H1 (cell line): ENCODE measurements around the gene NTN1. TPM values are rescaled to one million over a fixed set of nuclear protein-coding genes. Genes with fewer than 3 reads are reported as not detected.

Experiments
- CTCF ChIA-PET: fragments of 300-600 bp; sonication (Branson Sonifier 250); formaldehyde crosslinking; loops from one replicate; lab custom pipeline; 2021; ENCODE audit not compliant: partially characterized antibody; lab: Charles Lee
- POLR2A ChIA-PET: fragments of 300-600 bp; sonication (Branson Sonifier 250); formaldehyde crosslinking; loops from one replicate; lab custom pipeline; 2021; ENCODE audit warnings: inconsistent platforms; ENCODE audit not compliant: partially characterized antibody; lab: Charles Lee
- DNase-seq, 2 experiments: peaks; one replicate each; pipeline versions ENCODE4 v3.0.0 to v3.0.0-alpha.2; 2010 to 2022; ENCODE audit warnings: low spot score in 2 of 2, low read depth in 1 of 2, mixed read lengths in 1 of 2
- FAIRE-seq: peaks from 2 replicates; lab custom pipeline; 2011; peaks lifted over from hg19 to GRCh38; lab: Jason Lieb, UNC
- H2AFZ ChIP-seq: 2 replicates; pipeline ENCODE4 v1.8.1; 2012; ENCODE audit warnings: low read length, inconsistent platforms
- H2AK5ac ChIP-seq: 2 replicates; pipeline ENCODE4 v1.6.1; 2013; ENCODE audit warnings: low read depth, low read length
- H2BK120ac ChIP-seq: replicated peaks from 2 replicates; pipeline ENCODE3; 2013; ENCODE audit warnings: low read depth, low read length, inconsistent platforms
- H2BK12ac ChIP-seq: 2 replicates; pipeline ENCODE4 v1.6.1; 2013; ENCODE audit warnings: low read depth, low read length
- H2BK15ac ChIP-seq: 2 replicates; pipeline ENCODE4 v1.6.1; 2013; ENCODE audit warnings: low read length
- H2BK20ac ChIP-seq: 2 replicates; pipeline ENCODE4 v1.6.1; 2013; ENCODE audit warnings: low read length
- H2BK5ac ChIP-seq: 2 replicates; pipeline ENCODE4 v1.6.1; 2013; ENCODE audit warnings: low read depth, low read length
- H3K14ac ChIP-seq: 2 replicates; pipeline ENCODE4 v1.6.1; 2013; ENCODE audit warnings: inconsistent platforms; ENCODE audit not compliant: insufficient read length
- H3K18ac ChIP-seq: 2 replicates; pipeline ENCODE4 v1.6.1; 2013; ENCODE audit warnings: low read length; ENCODE audit errors: extremely low read depth
- H3K23ac ChIP-seq: 2 replicates; pipeline ENCODE4 v1.6.1; 2013; ENCODE audit warnings: inconsistent platforms; ENCODE audit not compliant: insufficient read length
- H3K23me2 ChIP-seq: 2 replicates; pipeline ENCODE4 v1.6.1; 2013; ENCODE audit warnings: low read depth, low read length
- H3K27ac ChIP-seq: 2 replicates; pipeline ENCODE4 v1.6.1; 2011; ENCODE audit warnings: low read depth, low read length, inconsistent platforms
- H3K27me3 ChIP-seq, 4 experiments: replicated peaks in 1 of 4; 1 replicate in 1 of 4; 2 replicates in 3 of 4; pipeline versions ENCODE4 v1.6.1 to v1.8.1; 2011 to 2013; ENCODE audit warnings: low read length in 3 of 4, mild to moderate bottlenecking in 3 of 4, inconsistent platforms in 2 of 4, mixed read lengths in 2 of 4, moderate library complexity in 1 of 4; ENCODE audit not compliant: control insufficient read depth in 3 of 4, insufficient read depth in 3 of 4; ENCODE audit errors: extremely low read depth in 1 of 4
- H3K36me3 ChIP-seq, 4 experiments: 2 replicates each; pipeline versions ENCODE4 v1.6.1 to v1.8.1; 2011 to 2013; ENCODE audit warnings: mild to moderate bottlenecking in 4 of 4, low read length in 3 of 4, moderate library complexity in 2 of 4, control low read depth in 1 of 4, inconsistent platforms in 1 of 4; ENCODE audit not compliant: insufficient read depth in 4 of 4, control insufficient read depth in 2 of 4
- H3K4ac ChIP-seq: replicated peaks from 2 replicates; pipeline ENCODE3; 2013; ENCODE audit warnings: low read length, low read depth, mixed read lengths, inconsistent platforms; ENCODE audit not compliant: insufficient read length
- H3K4me1 ChIP-seq, 4 experiments: replicated peaks in 1 of 4; 1 replicate in 1 of 4; 2 replicates in 3 of 4; pipeline versions ENCODE4 v1.6.1 to v1.8.1; 2011 to 2013; ENCODE audit warnings: low read length in 3 of 4, inconsistent platforms in 2 of 4, mixed read lengths in 1 of 4; ENCODE audit not compliant: insufficient read depth in 4 of 4, control insufficient read depth in 3 of 4
- H3K4me2 ChIP-seq, 2 experiments: 2 replicates each; pipeline versions ENCODE4 v1.6.1 to v1.8.1; 2011 to 2013; ENCODE audit warnings: low read depth in 2 of 2, low read length in 2 of 2, control low read depth in 1 of 2, inconsistent platforms in 1 of 2, mild to moderate bottlenecking in 1 of 2; ENCODE audit not compliant: insufficient read depth in 1 of 2
- H3K4me3 ChIP-seq, 4 experiments: fragments of 200-600, 300-600 bp in 1 of 4; sonication (generic), shearing (Covaris generic), sonication (Bioruptor Twin) in 1 of 4; 2 replicates each; pipeline versions ENCODE4 v1.5.1 to v1.8.1; 2011 to 2016; ENCODE audit warnings: low read length in 4 of 4, low read depth in 3 of 4, control low read depth in 2 of 4, inconsistent platforms in 2 of 4, mild to moderate bottlenecking in 2 of 4, mixed read lengths in 1 of 4, moderate library complexity in 1 of 4; ENCODE audit not compliant: insufficient read depth in 2 of 4; ENCODE audit errors: extremely low read depth in 1 of 4
- H3K56ac ChIP-seq: replicated peaks from 2 replicates; pipeline ENCODE3; 2013; ENCODE audit warnings: low read depth, mild to moderate bottlenecking, mixed read lengths, low read length, inconsistent platforms; ENCODE audit not compliant: insufficient read length
- H3K79me1 ChIP-seq: 2 replicates; pipeline ENCODE4 v1.6.1; 2013; ENCODE audit warnings: low read depth, low read length, control low read depth
- H3K79me2 ChIP-seq, 2 experiments: 2 replicates each; pipeline versions ENCODE4 v1.6.1 to v1.8.1; 2012 to 2013; ENCODE audit warnings: low read length in 2 of 2, mild to moderate bottlenecking in 2 of 2, inconsistent platforms in 1 of 2; ENCODE audit not compliant: insufficient read depth in 2 of 2, control insufficient read depth in 1 of 2
- H3K9ac ChIP-seq, 4 experiments: replicated peaks in 1 of 4; 1 replicate in 1 of 4; 2 replicates in 3 of 4; pipeline versions ENCODE4 v1.6.1 to v1.8.1; 2011 to 2013; ENCODE audit warnings: low read depth in 3 of 4, low read length in 3 of 4, control low read depth in 2 of 4, mild to moderate bottlenecking in 2 of 4, moderate library complexity in 2 of 4, inconsistent platforms in 1 of 4; ENCODE audit errors: extremely low read depth in 1 of 4
- H3K9me3 ChIP-seq, 2 experiments: 2 replicates each; pipeline versions ENCODE4 v1.6.1 to v1.8.1; 2012 to 2013; ENCODE audit warnings: mild to moderate bottlenecking in 2 of 2, moderate library complexity in 2 of 2, control low read depth in 1 of 2, inconsistent platforms in 1 of 2, low read depth in 1 of 2, low read length in 1 of 2, mixed read lengths in 1 of 2; ENCODE audit not compliant: insufficient read depth in 2 of 2
- H4K20me1 ChIP-seq, 2 experiments: replicated peaks in 1 of 2; 2 replicates each; pipeline versions ENCODE3 to v1.8.1; 2011 to 2013; ENCODE audit warnings: inconsistent platforms in 2 of 2, low read length in 2 of 2, mild to moderate bottlenecking in 1 of 2; ENCODE audit not compliant: insufficient read depth in 2 of 2, control insufficient read depth in 1 of 2
- H4K5ac ChIP-seq: 2 replicates; pipeline ENCODE4 v1.6.1; 2013; ENCODE audit warnings: low read length, low read depth, mixed read lengths, inconsistent platforms; ENCODE audit not compliant: insufficient read length
- H4K8ac ChIP-seq: 2 replicates; pipeline ENCODE4 v1.8.0; 2013; ENCODE audit warnings: mild to moderate bottlenecking, moderate library complexity, low read length, inconsistent platforms; ENCODE audit not compliant: insufficient read depth; ENCODE audit errors: extremely low read depth
- H4K91ac ChIP-seq: replicated peaks from 2 replicates; pipeline ENCODE3; 2013; ENCODE audit warnings: low read length, mixed read lengths, inconsistent platforms; ENCODE audit not compliant: insufficient read length
- BACH1 ChIP-seq: IDR thresholded peaks from 2 replicates; pipeline ENCODE4 v1.6.1; 2012; ENCODE audit warnings: low read length, improper control_type of control experiment
- CBX5 ChIP-seq: fragments of 300-800, 300-1000 bp; sonication (generic); IDR thresholded peaks from 2 replicates; pipeline ENCODE4 v1.7.1; 2016; ENCODE audit warnings: antibody characterized with exemption, low read length, low read depth
- EP300 ChIP-seq, 2 experiments: IDR thresholded peaks; 1 replicate in 1 of 2; 2 replicates in 1 of 2; pipeline ENCODE4 v1.6.1; 2011 to 2012; ENCODE audit warnings: low read depth in 2 of 2, low read length in 2 of 2, mild to moderate bottlenecking in 2 of 2, borderline replicate concordance in 1 of 2, inconsistent platforms in 1 of 2, moderate library complexity in 1 of 2
- KDM1A ChIP-seq: fragments of 200-600, 300-600 bp; sonication (generic); IDR thresholded peaks from 2 replicates; pipeline ENCODE4 v1.7.1; 2016; ENCODE audit warnings: mild to moderate bottlenecking, low read length, borderline replicate concordance
- KDM5A ChIP-seq: fragments of 200-600 bp; IDR thresholded peaks from 2 replicates; pipeline ENCODE4 v1.7.1; 2012; ENCODE audit warnings: mild to moderate bottlenecking, low read length, inconsistent platforms, mixed read lengths
- NANOG ChIP-seq: IDR thresholded peaks from 2 replicates; pipeline ENCODE4 v1.6.1; 2011; ENCODE audit warnings: low read length, low read depth, mild to moderate bottlenecking, inconsistent platforms; ENCODE audit not compliant: insufficient read depth, poor library complexity, severe bottlenecking
- POU5F1 ChIP-seq: IDR thresholded peaks from 2 replicates; pipeline ENCODE4 v1.6.1; 2011; ENCODE audit warnings: low read depth, mild to moderate bottlenecking, low read length, moderate library complexity
- SIX5 ChIP-seq: IDR thresholded peaks from 2 replicates; pipeline ENCODE4 v1.6.1; 2011; ENCODE audit warnings: mild to moderate bottlenecking, low read depth, low read length
- WGBS, 2 experiments: shearing (Covaris generic) in 1 of 2; methylation state at CpG; one replicate each; pipeline versions ENCODE4 v1.1.6 to v1.1.7; 2013 to 2015; ENCODE audit warnings: low lambda C conversion rate in 2 of 2, mixed read lengths in 2 of 2, inconsistent platforms in 1 of 2, low coverage in 1 of 2, missing lambda C conversion rate in 1 of 2; ENCODE audit not compliant: insufficient replicate concordance in 2 of 2, insufficient coverage in 1 of 2, insufficient read length in 1 of 2; ENCODE audit errors: extremely low coverage in 1 of 2, missing lambda C conversion rate in 1 of 2; 5-methylcytosine and 5-hydroxymethylcytosine counted together
- polyA plus RNA-seq, 7 experiments: library from polyadenylated mRNA; depleted of rRNA in 3 of 7; stranded (reverse) in 5 of 7; unstranded in 2 of 7; fragments of >200 nt in 5 of 7; fragments of 200-250 nt in 2 of 7; gene quantifications; 1 replicate in 5 of 7; 2 replicates in 1 of 7; 4 replicates in 1 of 7; pipeline versions ENCODE4 v1.2.1 to v1.2.3, GENCODE V29; 2011 to 2013; ENCODE audit warnings: missing spikeins in 2 of 7, mixed read lengths in 2 of 7
- total RNA-seq: library from RNA; stranded (reverse); fragmentation: NEBNext Ultra II Directional; extraction: Animal tissue kit (Norgen Biotek cat#: 25700); gene quantifications from 2 replicates; pipeline ENCODE4 v1.2.1, GENCODE V29; 2021
- TF ChIP-seq, protein P1 (sequence below), 3 experiments: IDR thresholded peaks; 1 replicate in 2 of 3; 2 replicates in 1 of 3; pipeline versions ENCODE4 v1.5.1 to v1.6.1; 2011; ENCODE audit warnings: low read length in 3 of 3, mild to moderate bottlenecking in 3 of 3, inconsistent platforms in 2 of 3, low read depth in 1 of 3, moderate library complexity in 1 of 3; ENCODE audit not compliant: insufficient read depth in 1 of 3; ENCODE audit errors: control extremely low read depth in 1 of 3

The NTN1 gene
- total and polyA plus RNA-seq, 2 of the 8 experiments (the other 6 are each of a cell fraction or from before 2014, with no cell fraction given): 2.0 to 2.3 TPM

DNA sequence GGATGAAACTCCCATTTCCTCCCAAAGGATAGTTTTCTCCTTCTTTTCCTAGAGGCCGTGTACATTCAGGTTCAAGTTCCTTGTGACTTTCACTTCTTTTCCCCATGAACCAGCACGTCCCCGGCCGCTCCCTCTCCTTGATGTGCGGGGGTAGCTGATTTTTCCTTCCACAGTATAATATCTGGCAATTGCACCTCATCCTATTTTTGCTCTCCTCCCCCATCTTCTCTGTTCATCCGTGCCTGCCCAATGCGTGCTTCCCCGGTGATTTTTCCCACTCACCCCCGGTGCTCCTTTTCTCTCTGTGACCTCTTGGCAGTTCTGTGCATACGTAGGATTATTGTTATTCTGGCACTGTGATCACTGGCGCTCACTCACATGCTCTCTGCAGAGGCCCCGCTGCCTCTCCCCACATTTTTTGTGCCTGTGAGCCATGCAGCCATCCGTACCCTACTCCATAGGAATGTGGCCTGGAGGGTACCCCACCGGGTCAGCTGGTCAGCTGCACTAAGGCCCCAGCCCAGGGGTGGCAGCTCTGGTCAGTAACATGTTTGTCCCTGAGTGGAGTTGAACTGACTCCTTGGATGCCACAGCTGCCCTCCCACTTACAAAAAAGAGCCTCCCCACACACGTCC lies 100.0 kb downstream of the NTN1 start:
- no peak for FAIRE-seq
- peaks cover 0 to 4% of the 10 kb centered on the region in 2 experiments; a peak in 1 of 4 replicates for H3K9me3 ChIP-seq
- WGBS, 2 experiments: 84% methylated on average over 15 of the region's 15 CpGs; no CpG with 5 or more reads in 1 of the 2 experiments

More for the DNA sequence above, 100.0 kb downstream of the NTN1 start:
- no peaks in the 10 kb centered on the region for H3K36me3 ChIP-seq
- no peak overlapping the region for H2BK12ac ChIP-seq
- no peak overlapping the region; the same call in 1 of the 2 replicates for H3K18ac ChIP-seq
- no peak overlapping the region for H3K14ac ChIP-seq
- no peaks in the 10 kb centered on the region for H3K79me2 ChIP-seq
- H2AK5ac ChIP-seq: no peak overlapping the region
- H2BK120ac ChIP-seq: no peak overlapping the region
- H3K79me1 ChIP-seq: no peaks in the 10 kb centered on the region
- H3K56ac ChIP-seq: no peak overlapping the region
- peaks cover 0 to 2% (median 0%) of the 10 kb centered on the region in 4 experiments; a peak in 3 of 7 replicates for H3K27me3 ChIP-seq
- H3K4me1 ChIP-seq: peaks cover 6 to 13% (median 9%) of the 10 kb centered on the region in 4 experiments
- ChIA-PET CTCF (interaction anchor here (0.6 to 2.6 kb wide), 10 partner anchors 12 to 432 kb away, joined by 3 to 11 read pairs (median 4); no protein-coding TSS in a partner anchor), POLR2A (no interaction called here)
- H2BK5ac ChIP-seq: no peak overlapping the region
- no peaks in the 10 kb centered on the region for H3K23me2 ChIP-seq
- DNase-seq: no peak
- H4K20me1 ChIP-seq: no peaks in the 10 kb centered on the region
- no peak overlapping the region for H4K5ac ChIP-seq
- H2BK20ac ChIP-seq: no peak overlapping the region
- no peak overlapping the region for H3K23ac ChIP-seq
- no peak overlapping the region for H3K4ac ChIP-seq
- H4K91ac ChIP-seq: no peak overlapping the region
- no peak overlapping the region for H2BK15ac ChIP-seq
- H3K4me2 ChIP-seq: no peak overlapping the region
- no peak overlapping the region for H3K4me3 ChIP-seq
- H3K9ac ChIP-seq: no peak overlapping the region
- peak overlapping the region; percentile 8; the same call in 1 of the 2 replicates for H4K8ac ChIP-seq
- H3K27ac ChIP-seq: no peak overlapping the region
- TF ChIP-seq BACH1 (no peak), EP300 (IDR thresholded peaks at IDR 0.05; ENCODE audit: borderline replicate concordance in 1 of 2, low read depth in 2 of 2, low read length in 2 of 2) (no peak), POU5F1 (no peak), KDM5A (no peak), KDM1A (no peak), NANOG (no peak), CBX5 (no peak), SIX5 (no peak)
- TF ChIP-seq, protein P1, sequence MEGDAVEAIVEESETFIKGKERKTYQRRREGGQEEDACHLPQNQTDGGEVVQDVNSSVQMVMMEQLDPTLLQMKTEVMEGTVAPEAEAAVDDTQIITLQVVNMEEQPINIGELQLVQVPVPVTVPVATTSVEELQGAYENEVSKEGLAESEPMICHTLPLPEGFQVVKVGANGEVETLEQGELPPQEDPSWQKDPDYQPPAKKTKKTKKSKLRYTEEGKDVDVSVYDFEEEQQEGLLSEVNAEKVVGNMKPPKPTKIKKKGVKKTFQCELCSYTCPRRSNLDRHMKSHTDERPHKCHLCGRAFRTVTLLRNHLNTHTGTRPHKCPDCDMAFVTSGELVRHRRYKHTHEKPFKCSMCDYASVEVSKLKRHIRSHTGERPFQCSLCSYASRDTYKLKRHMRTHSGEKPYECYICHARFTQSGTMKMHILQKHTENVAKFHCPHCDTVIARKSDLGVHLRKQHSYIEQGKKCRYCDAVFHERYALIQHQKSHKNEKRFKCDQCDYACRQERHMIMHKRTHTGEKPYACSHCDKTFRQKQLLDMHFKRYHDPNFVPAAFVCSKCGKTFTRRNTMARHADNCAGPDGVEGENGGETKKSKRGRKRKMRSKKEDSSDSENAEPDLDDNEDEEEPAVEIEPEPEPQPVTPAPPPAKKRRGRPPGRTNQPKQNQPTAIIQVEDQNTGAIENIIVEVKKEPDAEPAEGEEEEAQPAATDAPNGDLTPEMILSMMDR (IDR thresholded peaks at IDR 0.05; ENCODE audit: control extremely low read depth in 1 of 3, insufficient read depth in 1 of 3, low read depth in 1 of 3, low read length in 3 of 3): no peak
- no peak overlapping the region for H2AFZ ChIP-seq
